ENCODE data around the gene ITPR1. TPM values are rescaled to one million over a fixed set of nuclear protein-coding genes. Genes with fewer than 3 reads are reported as not detected.

ITPR1 gene
- polyA plus RNA-seq, 1 of the 3 experiments (the other 2 are of a cell fraction) = 5.9 TPM

DNA sequence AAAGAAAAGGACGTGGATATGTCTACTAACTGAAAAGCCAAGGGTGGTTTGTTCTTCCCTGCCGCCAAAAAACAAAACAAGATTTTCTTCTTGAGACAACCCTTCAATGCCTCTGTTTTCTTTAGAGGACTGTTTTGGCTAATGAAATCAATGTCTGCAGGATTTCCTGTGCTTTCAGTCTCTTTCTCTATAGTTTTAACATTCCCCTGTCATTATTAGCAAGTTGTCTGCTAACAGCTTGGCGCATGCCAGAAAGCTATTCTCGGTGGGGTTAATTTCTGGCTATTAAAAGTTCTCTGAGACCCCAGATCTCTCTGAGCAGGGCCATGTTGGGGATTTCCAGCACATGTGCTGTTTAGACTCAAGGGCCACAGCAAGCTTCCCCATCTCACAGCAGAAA, 56.7 kb downstream of the ITPR1 start:
- H2AFZ ChIP-seq (ENCODE audit: low read depth) = no peak overlapping the region
- H3K36me3 ChIP-seq (replicated peaks in 1 of 2; ENCODE audit: control insufficient read depth in 1 of 2, insufficient read depth in 2 of 2, low read length in 1 of 2) = no peaks in the 10 kb centered on the region
- no peaks in the 10 kb centered on the region for H3K9me3 ChIP-seq
- TF ChIP-seq ELF1 (IDR thresholded peaks at IDR 0.05) = no peak
- TF ChIP-seq NFIC (IDR thresholded peaks at IDR 0.05; ENCODE audit: borderline replicate concordance) = no peak
- no peak for TF ChIP-seq TAF1 (IDR thresholded peaks at IDR 0.05; ENCODE audit: borderline replicate concordance, low read depth, low read length)
- no peak for TF ChIP-seq YY1 (IDR thresholded peaks at IDR 0.05; ENCODE audit: low read depth)
- no peak for TF ChIP-seq RAD21 (IDR thresholded peaks at IDR 0.05; ENCODE audit: low read length)
- no peak for TF ChIP-seq MXI1 (IDR thresholded peaks at IDR 0.05; ENCODE audit: low read depth, low read length)
- TF ChIP-seq RFX5 (IDR thresholded peaks at IDR 0.05; ENCODE audit: low read length) = no peak
- no peak for TF ChIP-seq MEF2A (IDR thresholded peaks at IDR 0.05; ENCODE audit: borderline replicate concordance, low read depth)
- TF ChIP-seq, protein P1, sequence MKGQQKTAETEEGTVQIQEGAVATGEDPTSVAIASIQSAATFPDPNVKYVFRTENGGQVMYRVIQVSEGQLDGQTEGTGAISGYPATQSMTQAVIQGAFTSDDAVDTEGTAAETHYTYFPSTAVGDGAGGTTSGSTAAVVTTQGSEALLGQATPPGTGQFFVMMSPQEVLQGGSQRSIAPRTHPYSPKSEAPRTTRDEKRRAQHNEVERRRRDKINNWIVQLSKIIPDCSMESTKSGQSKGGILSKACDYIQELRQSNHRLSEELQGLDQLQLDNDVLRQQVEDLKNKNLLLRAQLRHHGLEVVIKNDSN (IDR thresholded peaks at IDR 0.05; ENCODE audit: borderline replicate concordance, low read depth) = no peak
- TF ChIP-seq RXRA (IDR thresholded peaks at IDR 0.05; ENCODE audit: borderline replicate concordance, low read depth) = no peak
- TF ChIP-seq FOSL2 (IDR thresholded peaks at IDR 0.05; ENCODE audit: borderline replicate concordance, low read depth) = no peak
- TF ChIP-seq, protein P2, sequence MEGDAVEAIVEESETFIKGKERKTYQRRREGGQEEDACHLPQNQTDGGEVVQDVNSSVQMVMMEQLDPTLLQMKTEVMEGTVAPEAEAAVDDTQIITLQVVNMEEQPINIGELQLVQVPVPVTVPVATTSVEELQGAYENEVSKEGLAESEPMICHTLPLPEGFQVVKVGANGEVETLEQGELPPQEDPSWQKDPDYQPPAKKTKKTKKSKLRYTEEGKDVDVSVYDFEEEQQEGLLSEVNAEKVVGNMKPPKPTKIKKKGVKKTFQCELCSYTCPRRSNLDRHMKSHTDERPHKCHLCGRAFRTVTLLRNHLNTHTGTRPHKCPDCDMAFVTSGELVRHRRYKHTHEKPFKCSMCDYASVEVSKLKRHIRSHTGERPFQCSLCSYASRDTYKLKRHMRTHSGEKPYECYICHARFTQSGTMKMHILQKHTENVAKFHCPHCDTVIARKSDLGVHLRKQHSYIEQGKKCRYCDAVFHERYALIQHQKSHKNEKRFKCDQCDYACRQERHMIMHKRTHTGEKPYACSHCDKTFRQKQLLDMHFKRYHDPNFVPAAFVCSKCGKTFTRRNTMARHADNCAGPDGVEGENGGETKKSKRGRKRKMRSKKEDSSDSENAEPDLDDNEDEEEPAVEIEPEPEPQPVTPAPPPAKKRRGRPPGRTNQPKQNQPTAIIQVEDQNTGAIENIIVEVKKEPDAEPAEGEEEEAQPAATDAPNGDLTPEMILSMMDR (IDR thresholded peaks at IDR 0.05) = no peak
- no peak for TF ChIP-seq SIN3A (IDR thresholded peaks at IDR 0.05; ENCODE audit: borderline replicate concordance, low read depth, low read length)
- no peak for TF ChIP-seq EZH2phosphoT487 (IDR thresholded peaks at IDR 0.05; ENCODE audit: borderline replicate concordance, low read depth)
- TF ChIP-seq RCOR1 (IDR thresholded peaks at IDR 0.05; ENCODE audit: low read length) = no peak
- TF ChIP-seq TCF12 (IDR thresholded peaks at IDR 0.05) = no peak
- TF ChIP-seq SMC3 (IDR thresholded peaks at IDR 0.05; ENCODE audit: low read depth, low read length) = no peak
- TF ChIP-seq, protein P3, sequence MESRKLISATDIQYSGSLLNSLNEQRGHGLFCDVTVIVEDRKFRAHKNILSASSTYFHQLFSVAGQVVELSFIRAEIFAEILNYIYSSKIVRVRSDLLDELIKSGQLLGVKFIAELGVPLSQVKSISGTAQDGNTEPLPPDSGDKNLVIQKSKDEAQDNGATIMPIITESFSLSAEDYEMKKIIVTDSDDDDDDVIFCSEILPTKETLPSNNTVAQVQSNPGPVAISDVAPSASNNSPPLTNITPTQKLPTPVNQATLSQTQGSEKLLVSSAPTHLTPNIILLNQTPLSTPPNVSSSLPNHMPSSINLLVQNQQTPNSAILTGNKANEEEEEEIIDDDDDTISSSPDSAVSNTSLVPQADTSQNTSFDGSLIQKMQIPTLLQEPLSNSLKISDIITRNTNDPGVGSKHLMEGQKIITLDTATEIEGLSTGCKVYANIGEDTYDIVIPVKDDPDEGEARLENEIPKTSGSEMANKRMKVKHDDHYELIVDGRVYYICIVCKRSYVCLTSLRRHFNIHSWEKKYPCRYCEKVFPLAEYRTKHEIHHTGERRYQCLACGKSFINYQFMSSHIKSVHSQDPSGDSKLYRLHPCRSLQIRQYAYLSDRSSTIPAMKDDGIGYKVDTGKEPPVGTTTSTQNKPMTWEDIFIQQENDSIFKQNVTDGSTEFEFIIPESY (IDR thresholded peaks at IDR 0.05; ENCODE audit: borderline replicate concordance, low read depth) = no peak
- TF ChIP-seq, protein P4, sequence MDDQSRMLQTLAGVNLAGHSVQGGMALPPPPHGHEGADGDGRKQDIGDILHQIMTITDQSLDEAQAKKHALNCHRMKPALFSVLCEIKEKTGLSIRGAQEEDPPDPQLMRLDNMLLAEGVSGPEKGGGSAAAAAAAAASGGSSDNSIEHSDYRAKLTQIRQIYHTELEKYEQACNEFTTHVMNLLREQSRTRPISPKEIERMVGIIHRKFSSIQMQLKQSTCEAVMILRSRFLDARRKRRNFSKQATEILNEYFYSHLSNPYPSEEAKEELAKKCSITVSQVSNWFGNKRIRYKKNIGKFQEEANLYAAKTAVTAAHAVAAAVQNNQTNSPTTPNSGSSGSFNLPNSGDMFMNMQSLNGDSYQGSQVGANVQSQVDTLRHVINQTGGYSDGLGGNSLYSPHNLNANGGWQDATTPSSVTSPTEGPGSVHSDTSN (IDR thresholded peaks at IDR 0.05) = no peak
- TF ChIP-seq, protein P5, sequence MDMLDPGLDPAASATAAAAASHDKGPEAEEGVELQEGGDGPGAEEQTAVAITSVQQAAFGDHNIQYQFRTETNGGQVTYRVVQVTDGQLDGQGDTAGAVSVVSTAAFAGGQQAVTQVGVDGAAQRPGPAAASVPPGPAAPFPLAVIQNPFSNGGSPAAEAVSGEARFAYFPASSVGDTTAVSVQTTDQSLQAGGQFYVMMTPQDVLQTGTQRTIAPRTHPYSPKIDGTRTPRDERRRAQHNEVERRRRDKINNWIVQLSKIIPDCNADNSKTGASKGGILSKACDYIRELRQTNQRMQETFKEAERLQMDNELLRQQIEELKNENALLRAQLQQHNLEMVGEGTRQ (IDR thresholded peaks at IDR 0.05; ENCODE audit: borderline replicate concordance, low read depth, low read length) = no peak
- no peaks in the 10 kb centered on the region for H3K27me3 ChIP-seq (ENCODE audit: insufficient read depth)
- H3K79me2 ChIP-seq (ENCODE audit: insufficient read depth) = no peaks in the 10 kb centered on the region
- no peak overlapping the region for H3K9ac ChIP-seq
- no peak for DNase-seq
- peaks cover 0 to 50% of the 10 kb centered on the region in 2 experiments; a peak in 2 of 4 replicates for H3K4me1 ChIP-seq (ENCODE audit: control insufficient read depth in 1 of 2, insufficient read depth in 2 of 2, low read depth in 1 of 2, low read length in 1 of 2)
- no peak overlapping the region for H3K4me2 ChIP-seq
- H3K4me3 ChIP-seq (ENCODE audit: low read depth in 2 of 2, low read length in 1 of 2) = no peak overlapping the region
- no peaks in the 10 kb centered on the region for H3K9me2 ChIP-seq
- CTCF ChIA-PET = interaction anchor here (2.0 to 2.2 kb wide), 2 partner anchors 16 to 199 kb away, joined by 6 to 8 read pairs; no protein-coding TSS in a partner anchor
- POLR2A ChIA-PET = interaction anchor here (1.2 kb wide), 1 partner anchor 57 kb away, joined by 5 read pairs; the partner anchor contains the start of gene ITPR1
- 57% methylated on average over 4 of the region's 4 CpGs for WGBS (ENCODE audit: low lambda C conversion rate)
- peak overlapping the region in 1 of 2 experiments; percentile 60; a peak in 2 of 4 replicates for H3K27ac ChIP-seq (ENCODE audit: low read depth in 2 of 2, low read length in 1 of 2)
- no peaks in the 10 kb centered on the region for H4K20me1 ChIP-seq (ENCODE audit: insufficient read depth)
- no peaks in the 10 kb centered on the region for H3F3A ChIP-seq (replicated peaks; ENCODE audit: insufficient read depth)

Measured in SK-N-SH (cell line).